Measurements from ENCODE around the gene PLAC8L1. TPM values are rescaled to one million over a fixed set of nuclear protein-coding genes. Genes with fewer than 3 reads are reported as not detected.

Gene PLAC8L1
- total RNA-seq, 1 experiment from 2014 or later: not detected

- Histone ChIP-seq H3F3A (ENCODE audit: insufficient read depth, low read depth) (no peaks in the 10 kb centered on the region), H3K9me2 (ENCODE audit: insufficient read depth) (no peaks in the 10 kb centered on the region), H3K4me2 (no peak overlapping the region), H3K27ac (no peak overlapping the region), H3K4me1 (replicated peaks; ENCODE audit: insufficient read depth) (no peaks in the 10 kb centered on the region), H3K79me2 (ENCODE audit: low read depth) (no peaks in the 10 kb centered on the region), H3K4me3 (no peak overlapping the region), H3K9me3 (ENCODE audit: insufficient read depth, low read depth) (no peaks in the 10 kb centered on the region), H4K20me1 (ENCODE audit: insufficient read depth) (no peaks in the 10 kb centered on the region), H2AFZ (no peak overlapping the region), H3K36me3 (ENCODE audit: low read depth) (no peaks in the 10 kb centered on the region), H3K27me3 (ENCODE audit: insufficient read depth, low read depth) (no peaks in the 10 kb centered on the region)
- ChIA-PET CTCF (no interaction called here), POLR2A (ENCODE audit: unreplicated experiment) (no interaction called here)
- intact Hi-C loops (cut with micrococcal nuclease; ENCODE audit: unreplicated experiment): no loop called here
- no peak for DNase-seq
- TF ChIP-seq CTCF (conservative IDR thresholded peaks at IDR 0.05) (no peak), EZH2 (IDR thresholded peaks at IDR 0.05; ENCODE audit: low read depth) (no peak)
- BruUV-seq (replicated peaks): no TSS peak
Measured at GRCh38 chr5:146072595-146072994, 32.8 kb downstream of the PLAC8L1 start.

DNA sequence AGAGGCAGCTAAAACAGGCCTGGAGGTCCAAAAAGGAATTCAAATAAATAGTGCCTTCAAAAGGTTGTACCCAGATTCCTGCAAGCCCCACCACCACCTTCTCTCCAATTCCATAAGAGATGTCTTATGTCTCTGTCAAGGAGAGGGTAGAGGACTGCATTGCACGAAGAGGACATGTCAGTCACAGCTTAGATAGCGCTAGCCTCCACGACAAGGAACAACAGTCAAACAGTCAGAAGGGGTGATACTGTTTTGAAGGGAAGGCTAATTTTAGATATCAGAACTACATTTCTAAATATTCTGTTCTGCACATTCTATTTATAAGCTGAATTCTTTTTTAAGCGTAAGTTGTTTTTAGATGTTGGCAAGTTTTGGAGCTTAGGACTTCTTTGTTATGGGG is 34.2 kb downstream of the PLAC8L1 start:
- no TSS peak for BruUV-seq (replicated peaks)
- no peaks in the 10 kb centered on the region for H3K9me3 ChIP-seq (ENCODE audit: insufficient read depth, low read depth)
- no peaks in the 10 kb centered on the region for H3K36me3 ChIP-seq (ENCODE audit: low read depth)
- H3K4me2 ChIP-seq: no peak overlapping the region
- no peaks in the 10 kb centered on the region for H3K79me2 ChIP-seq (ENCODE audit: low read depth)
- TF ChIP-seq CTCF (conservative IDR thresholded peaks at IDR 0.05): no peak
- TF ChIP-seq EZH2 (IDR thresholded peaks at IDR 0.05; ENCODE audit: low read depth): no peak
- CTCF ChIA-PET: no interaction called here
- no peaks in the 10 kb centered on the region for H3K27me3 ChIP-seq (ENCODE audit: insufficient read depth, low read depth)
- H3K27ac ChIP-seq: no peak overlapping the region
- intact Hi-C loops (cut with micrococcal nuclease; ENCODE audit: unreplicated experiment): no loop called here
- H2AFZ ChIP-seq: no peak overlapping the region
- no peaks in the 10 kb centered on the region for H3K4me1 ChIP-seq (replicated peaks; ENCODE audit: insufficient read depth)
- H3K4me3 ChIP-seq: no peak overlapping the region
- no peaks in the 10 kb centered on the region for H4K20me1 ChIP-seq (ENCODE audit: insufficient read depth)
- POLR2A ChIA-PET (ENCODE audit: unreplicated experiment): no interaction called here
- H3K9me2 ChIP-seq (ENCODE audit: insufficient read depth): no peaks in the 10 kb centered on the region
- H3F3A ChIP-seq (ENCODE audit: insufficient read depth, low read depth): no peaks in the 10 kb centered on the region
- DNase-seq: no peak

DNA sequence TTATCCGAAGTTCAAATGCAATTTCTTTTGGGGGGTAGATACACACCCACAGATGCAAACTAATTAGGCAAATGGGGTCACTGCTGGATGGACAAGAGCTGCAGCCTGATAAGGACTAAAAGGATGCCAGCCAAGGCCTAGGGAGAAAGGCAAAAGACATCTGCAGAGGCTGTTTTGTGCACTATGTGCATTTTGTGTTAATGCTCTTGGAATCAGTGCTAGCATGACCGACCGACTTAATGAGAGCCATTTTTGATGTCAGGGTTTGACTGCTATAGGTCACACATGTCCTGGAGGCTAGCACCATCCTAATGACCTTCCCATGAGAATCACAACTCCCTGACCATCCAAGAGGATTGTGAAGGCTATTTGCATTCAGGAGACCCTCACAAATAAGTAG is 34.6 kb downstream of the PLAC8L1 start:
- Histone ChIP-seq H3K4me3 (no peak overlapping the region), H3K9me2 (ENCODE audit: insufficient read depth) (no peaks in the 10 kb centered on the region), H3K79me2 (ENCODE audit: low read depth) (no peaks in the 10 kb centered on the region), H3F3A (ENCODE audit: insufficient read depth, low read depth) (no peaks in the 10 kb centered on the region), H3K9me3 (ENCODE audit: insufficient read depth, low read depth) (no peaks in the 10 kb centered on the region), H3K36me3 (ENCODE audit: low read depth) (no peaks in the 10 kb centered on the region), H3K4me2 (no peak overlapping the region), H3K27me3 (ENCODE audit: insufficient read depth, low read depth) (no peaks in the 10 kb centered on the region), H3K4me1 (replicated peaks; ENCODE audit: insufficient read depth) (no peaks in the 10 kb centered on the region), H4K20me1 (ENCODE audit: insufficient read depth) (no peaks in the 10 kb centered on the region), H2AFZ (no peak overlapping the region), H3K27ac (no peak overlapping the region)
- ChIA-PET POLR2A (ENCODE audit: unreplicated experiment) (no interaction called here), CTCF (no interaction called here)
- no peak for TF ChIP-seq EZH2 (IDR thresholded peaks at IDR 0.05; ENCODE audit: low read depth)
- TF ChIP-seq CTCF (conservative IDR thresholded peaks at IDR 0.05): no peak
- BruUV-seq (replicated peaks): no TSS peak
- intact Hi-C loops (cut with micrococcal nuclease; ENCODE audit: unreplicated experiment): no loop called here
- DNase-seq: no peak
